Ishikawa (cell line): ENCODE results near the gene EAF2.

Source experiments
- CEBPB ChIP-seq: IDR thresholded peaks from 2 replicates; pipeline ENCODE4 v1.6.1; 2012
- EGR1 ChIP-seq: IDR thresholded peaks from 2 replicates; pipeline ENCODE4 v1.6.1; 2012
- EP300 ChIP-seq: IDR thresholded peaks from 2 replicates; pipeline ENCODE4 v1.6.1; 2012; ENCODE audit warnings: borderline replicate concordance
- RAD21 ChIP-seq: IDR thresholded peaks from 2 replicates; pipeline ENCODE4 v1.6.1; 2012; ENCODE audit warnings: low read depth
- TEAD4 ChIP-seq: IDR thresholded peaks from 2 replicates; pipeline ENCODE4 v1.6.1; 2012
- YY1 ChIP-seq: IDR thresholded peaks from 2 replicates; pipeline ENCODE4 v1.6.1; 2012; ENCODE audit warnings: low read depth
- TF ChIP-seq, protein P1 (sequence below): IDR thresholded peaks from 2 replicates; pipeline ENCODE4 v1.6.1; 2012
- TF ChIP-seq, protein P2 (sequence below): IDR thresholded peaks from 2 replicates; pipeline ENCODE4 v1.6.1; 2012
- TF ChIP-seq, protein P3 (sequence below): IDR thresholded peaks from 2 replicates; pipeline ENCODE4 v1.6.1; 2012; ENCODE audit warnings: low read depth, mild to moderate bottlenecking

DNA sequence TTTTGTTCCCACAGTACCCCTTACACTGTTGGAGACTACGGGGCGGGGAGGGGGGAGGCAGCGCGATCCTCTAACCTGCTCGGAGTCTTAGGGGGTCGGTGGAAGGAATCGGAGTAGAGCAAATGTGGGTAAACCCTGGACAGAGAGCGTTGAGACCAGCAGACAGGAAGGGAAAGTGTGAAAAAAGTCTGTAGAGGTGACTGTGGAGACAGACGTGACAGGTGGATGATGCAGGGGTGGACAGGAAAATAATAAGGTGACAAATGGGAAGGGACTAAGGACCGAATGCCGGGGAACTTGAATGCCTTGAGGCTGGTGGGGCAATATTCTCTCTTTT, 424 bp downstream of the EAF2 start:
- no peak for TF ChIP-seq EGR1
- no peak for TF ChIP-seq EP300
- TF ChIP-seq, protein P1, sequence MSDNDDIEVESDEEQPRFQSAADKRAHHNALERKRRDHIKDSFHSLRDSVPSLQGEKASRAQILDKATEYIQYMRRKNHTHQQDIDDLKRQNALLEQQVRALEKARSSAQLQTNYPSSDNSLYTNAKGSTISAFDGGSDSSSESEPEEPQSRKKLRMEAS = no peak
- no peak for TF ChIP-seq RAD21
- TF ChIP-seq, protein P2, sequence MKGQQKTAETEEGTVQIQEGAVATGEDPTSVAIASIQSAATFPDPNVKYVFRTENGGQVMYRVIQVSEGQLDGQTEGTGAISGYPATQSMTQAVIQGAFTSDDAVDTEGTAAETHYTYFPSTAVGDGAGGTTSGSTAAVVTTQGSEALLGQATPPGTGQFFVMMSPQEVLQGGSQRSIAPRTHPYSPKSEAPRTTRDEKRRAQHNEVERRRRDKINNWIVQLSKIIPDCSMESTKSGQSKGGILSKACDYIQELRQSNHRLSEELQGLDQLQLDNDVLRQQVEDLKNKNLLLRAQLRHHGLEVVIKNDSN = no peak
- no peak for TF ChIP-seq TEAD4
- TF ChIP-seq, protein P3, sequence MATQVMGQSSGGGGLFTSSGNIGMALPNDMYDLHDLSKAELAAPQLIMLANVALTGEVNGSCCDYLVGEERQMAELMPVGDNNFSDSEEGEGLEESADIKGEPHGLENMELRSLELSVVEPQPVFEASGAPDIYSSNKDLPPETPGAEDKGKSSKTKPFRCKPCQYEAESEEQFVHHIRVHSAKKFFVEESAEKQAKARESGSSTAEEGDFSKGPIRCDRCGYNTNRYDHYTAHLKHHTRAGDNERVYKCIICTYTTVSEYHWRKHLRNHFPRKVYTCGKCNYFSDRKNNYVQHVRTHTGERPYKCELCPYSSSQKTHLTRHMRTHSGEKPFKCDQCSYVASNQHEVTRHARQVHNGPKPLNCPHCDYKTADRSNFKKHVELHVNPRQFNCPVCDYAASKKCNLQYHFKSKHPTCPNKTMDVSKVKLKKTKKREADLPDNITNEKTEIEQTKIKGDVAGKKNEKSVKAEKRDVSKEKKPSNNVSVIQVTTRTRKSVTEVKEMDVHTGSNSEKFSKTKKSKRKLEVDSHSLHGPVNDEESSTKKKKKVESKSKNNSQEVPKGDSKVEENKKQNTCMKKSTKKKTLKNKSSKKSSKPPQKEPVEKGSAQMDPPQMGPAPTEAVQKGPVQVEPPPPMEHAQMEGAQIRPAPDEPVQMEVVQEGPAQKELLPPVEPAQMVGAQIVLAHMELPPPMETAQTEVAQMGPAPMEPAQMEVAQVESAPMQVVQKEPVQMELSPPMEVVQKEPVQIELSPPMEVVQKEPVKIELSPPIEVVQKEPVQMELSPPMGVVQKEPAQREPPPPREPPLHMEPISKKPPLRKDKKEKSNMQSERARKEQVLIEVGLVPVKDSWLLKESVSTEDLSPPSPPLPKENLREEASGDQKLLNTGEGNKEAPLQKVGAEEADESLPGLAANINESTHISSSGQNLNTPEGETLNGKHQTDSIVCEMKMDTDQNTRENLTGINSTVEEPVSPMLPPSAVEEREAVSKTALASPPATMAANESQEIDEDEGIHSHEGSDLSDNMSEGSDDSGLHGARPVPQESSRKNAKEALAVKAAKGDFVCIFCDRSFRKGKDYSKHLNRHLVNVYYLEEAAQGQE = no peak
- TF ChIP-seq YY1 = no peak
- no peak for TF ChIP-seq CEBPB
